ENCODE data around the gene HAND2. TPM values are rescaled to one million over a fixed set of nuclear protein-coding genes. Genes with fewer than 3 reads are reported as not detected.

Gene HAND2
- total and polyA plus RNA-seq, 2 of the 13 experiments (the other 11 are each of a cell fraction or from before 2014, with no cell fraction given) = not detected

DNA sequence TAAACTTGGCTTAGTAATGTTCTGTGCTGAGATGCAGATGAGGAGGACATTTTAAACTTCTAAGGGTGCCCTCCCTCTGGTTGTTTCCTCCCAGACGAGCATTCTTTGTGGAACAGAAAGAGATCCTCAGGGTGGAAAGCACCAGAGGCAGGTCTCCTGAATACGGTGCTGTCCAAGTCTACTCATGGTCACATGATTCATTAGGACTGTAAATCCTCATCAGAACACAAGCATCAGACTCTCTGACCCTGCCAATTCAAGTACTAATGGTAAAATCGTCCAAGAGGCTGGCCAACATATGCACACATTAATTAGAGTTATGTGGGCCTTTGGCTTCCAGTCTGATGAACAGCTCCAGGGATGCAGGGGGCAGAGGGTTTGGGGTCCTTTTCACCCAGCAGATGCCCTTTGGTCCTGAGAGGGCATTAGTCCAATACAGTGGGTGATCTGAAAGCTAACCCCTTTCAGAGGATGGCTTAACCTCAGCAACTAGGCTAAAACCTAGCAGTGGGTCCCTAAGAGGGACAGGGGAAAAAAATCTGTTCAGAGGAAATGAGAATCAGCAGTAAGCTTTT is 18.2 kb downstream of the HAND2 start:
- H2AFZ ChIP-seq (ENCODE audit: low read length) = no peak overlapping the region
- no peak overlapping the region for H3K9ac ChIP-seq (ENCODE audit: insufficient read depth, low read depth, low read length)
- ChIA-PET CTCF (ENCODE audit: low intra/inter-chr PET ratio, low total read pairs) (no interaction called here), POLR2A (no interaction called here)
- intact Hi-C loops (cut with micrococcal nuclease; ENCODE audit: unreplicated experiment) (no loop called here), in situ Hi-C loops (cut with HindIII; ENCODE audit: extremely low pct_ligation_motif_present, low pct_unique_long_range_greater_than_20kb) (no loop called here)
- TF ChIP-seq ZZZ3 (CRISPR knock-in tag; IDR thresholded peaks at IDR 0.05; ENCODE audit: borderline replicate concordance) (no peak), ZSCAN21 (CRISPR knock-in tag; IDR thresholded peaks at IDR 0.05; ENCODE audit: borderline replicate concordance) (no peak), ZNF205 (CRISPR knock-in tag; IDR thresholded peaks at IDR 0.05) (no peak), ZNF383 (CRISPR knock-in tag; IDR thresholded peaks at IDR 0.05; ENCODE audit: borderline replicate concordance) (no peak), ZNF720 (CRISPR knock-in tag; IDR thresholded peaks at IDR 0.05) (no peak), ZNF850 (CRISPR knock-in tag; conservative IDR thresholded peaks at IDR 0.05) (no peak), HCFC1 (IDR thresholded peaks at IDR 0.05; ENCODE audit: low read depth, low read length) (no peak), FOXO1 (CRISPR knock-in tag; IDR thresholded peaks at IDR 0.05) (no peak), FIP1L1 (IDR thresholded peaks at IDR 0.05; ENCODE audit: borderline replicate concordance, insufficient read depth, low read depth, low read length) (no peak), ZMYM2 (CRISPR knock-in tag; IDR thresholded peaks at IDR 0.05) (no peak), STAT5B (CRISPR knock-in tag; IDR thresholded peaks at IDR 0.05) (no peak)
- TF ChIP-seq, protein P1, sequence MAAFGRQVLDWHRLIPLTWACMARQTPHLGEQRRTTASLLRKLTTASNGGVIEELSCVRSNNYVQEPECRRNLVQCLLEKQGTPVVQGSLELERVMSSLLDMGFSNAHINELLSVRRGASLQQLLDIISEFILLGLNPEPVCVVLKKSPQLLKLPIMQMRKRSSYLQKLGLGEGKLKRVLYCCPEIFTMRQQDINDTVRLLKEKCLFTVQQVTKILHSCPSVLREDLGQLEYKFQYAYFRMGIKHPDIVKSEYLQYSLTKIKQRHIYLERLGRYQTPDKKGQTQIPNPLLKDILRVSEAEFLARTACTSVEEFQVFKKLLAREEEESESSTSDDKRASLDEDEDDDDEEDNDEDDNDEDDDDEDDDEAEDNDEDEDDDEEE (CRISPR knock-in tag; IDR thresholded peaks at IDR 0.05) = no peak
- TF ChIP-seq, protein P2, sequence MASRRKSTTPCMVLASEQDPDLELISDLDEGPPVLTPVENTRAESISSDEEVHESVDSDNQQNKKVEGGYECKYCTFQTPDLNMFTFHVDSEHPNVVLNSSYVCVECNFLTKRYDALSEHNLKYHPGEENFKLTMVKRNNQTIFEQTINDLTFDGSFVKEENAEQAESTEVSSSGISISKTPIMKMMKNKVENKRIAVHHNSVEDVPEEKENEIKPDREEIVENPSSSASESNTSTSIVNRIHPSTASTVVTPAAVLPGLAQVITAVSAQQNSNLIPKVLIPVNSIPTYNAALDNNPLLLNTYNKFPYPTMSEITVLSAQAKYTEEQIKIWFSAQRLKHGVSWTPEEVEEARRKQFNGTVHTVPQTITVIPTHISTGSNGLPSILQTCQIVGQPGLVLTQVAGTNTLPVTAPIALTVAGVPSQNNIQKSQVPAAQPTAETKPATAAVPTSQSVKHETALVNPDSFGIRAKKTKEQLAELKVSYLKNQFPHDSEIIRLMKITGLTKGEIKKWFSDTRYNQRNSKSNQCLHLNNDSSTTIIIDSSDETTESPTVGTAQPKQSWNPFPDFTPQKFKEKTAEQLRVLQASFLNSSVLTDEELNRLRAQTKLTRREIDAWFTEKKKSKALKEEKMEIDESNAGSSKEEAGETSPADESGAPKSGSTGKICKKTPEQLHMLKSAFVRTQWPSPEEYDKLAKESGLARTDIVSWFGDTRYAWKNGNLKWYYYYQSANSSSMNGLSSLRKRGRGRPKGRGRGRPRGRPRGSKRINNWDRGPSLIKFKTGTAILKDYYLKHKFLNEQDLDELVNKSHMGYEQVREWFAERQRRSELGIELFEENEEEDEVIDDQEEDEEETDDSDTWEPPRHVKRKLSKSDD (CRISPR knock-in tag; IDR thresholded peaks at IDR 0.05; ENCODE audit: low read depth) = no peak
- TF ChIP-seq, protein P3, sequence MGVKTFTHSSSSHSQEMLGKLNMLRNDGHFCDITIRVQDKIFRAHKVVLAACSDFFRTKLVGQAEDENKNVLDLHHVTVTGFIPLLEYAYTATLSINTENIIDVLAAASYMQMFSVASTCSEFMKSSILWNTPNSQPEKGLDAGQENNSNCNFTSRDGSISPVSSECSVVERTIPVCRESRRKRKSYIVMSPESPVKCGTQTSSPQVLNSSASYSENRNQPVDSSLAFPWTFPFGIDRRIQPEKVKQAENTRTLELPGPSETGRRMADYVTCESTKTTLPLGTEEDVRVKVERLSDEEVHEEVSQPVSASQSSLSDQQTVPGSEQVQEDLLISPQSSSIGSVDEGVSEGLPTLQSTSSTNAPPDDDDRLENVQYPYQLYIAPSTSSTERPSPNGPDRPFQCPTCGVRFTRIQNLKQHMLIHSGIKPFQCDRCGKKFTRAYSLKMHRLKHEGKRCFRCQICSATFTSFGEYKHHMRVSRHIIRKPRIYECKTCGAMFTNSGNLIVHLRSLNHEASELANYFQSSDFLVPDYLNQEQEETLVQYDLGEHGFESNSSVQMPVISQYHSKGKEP (CRISPR knock-in tag; IDR thresholded peaks at IDR 0.05) = no peak
- TF ChIP-seq, protein P4, sequence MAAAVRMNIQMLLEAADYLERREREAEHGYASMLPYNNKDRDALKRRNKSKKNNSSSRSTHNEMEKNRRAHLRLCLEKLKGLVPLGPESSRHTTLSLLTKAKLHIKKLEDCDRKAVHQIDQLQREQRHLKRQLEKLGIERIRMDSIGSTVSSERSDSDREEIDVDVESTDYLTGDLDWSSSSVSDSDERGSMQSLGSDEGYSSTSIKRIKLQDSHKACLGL (CRISPR knock-in tag; IDR thresholded peaks at IDR 0.05) = no peak
- BruUV-seq (replicated peaks) = no TSS peak
- H3K79me2 ChIP-seq (ENCODE audit: insufficient read depth, low read length) = no peaks in the 10 kb centered on the region
- H4K20me1 ChIP-seq (ENCODE audit: insufficient read depth, low read length) = no peaks in the 10 kb centered on the region
- ATAC-seq (no peak), DNase-seq (ENCODE audit: low spot score) (no peak), FAIRE-seq (no peak)
- H3K27me3 ChIP-seq (ENCODE audit: control insufficient read depth in 1 of 2, insufficient read depth in 2 of 2, low read length in 2 of 2) = peaks cover 4 to 38% of the 10 kb centered on the region in 2 experiments
- H3K4me3 ChIP-seq (replicated peaks in 1 of 3; ENCODE audit: insufficient read depth in 1 of 3, low read depth in 2 of 3, low read length in 3 of 3) = no peak overlapping the region
- H3K36me3 ChIP-seq (replicated peaks in 1 of 2; ENCODE audit: control insufficient read depth in 1 of 2, insufficient read depth in 2 of 2, low read length in 2 of 2) = no peaks in the 10 kb centered on the region
- 0% methylated on average over 2 of the region's 3 CpGs for WGBS (ENCODE audit: low lambda C conversion rate)
- no peaks in the 10 kb centered on the region for H3K9me3 ChIP-seq (ENCODE audit: low read length)
- H3K4me1 ChIP-seq (ENCODE audit: insufficient read depth, low read length) = no peaks in the 10 kb centered on the region
- no peak overlapping the region for H3K27ac ChIP-seq (ENCODE audit: extremely low read length, insufficient read depth, low read length)
- no peak overlapping the region for H3K4me2 ChIP-seq (ENCODE audit: low read depth, low read length)
